WTC11 (cell line): ENCODE measurements around the gene THOC2. TPM values are rescaled to one million over a fixed set of nuclear protein-coding genes. Genes with fewer than 3 reads are reported as not detected.

Experiments
- ATAC-seq: fragments of 200-7000 bp; cut with Tn5 transposase; 2 replicates; pipeline ENCODE4 v1.10.0; 2021; ENCODE audit warnings: mild to moderate bottlenecking, moderate library complexity
- CTCF ChIA-PET: fragments of 300-600 bp; sonication (Branson Sonifier 250); formaldehyde crosslinking; loops from one replicate; lab custom pipeline; 2021; ENCODE audit warnings: antibody characterized with exemption; lab: Charles Lee
- POLR2A ChIA-PET: fragments of 350-600 bp; sonication (Branson Sonifier 250); formaldehyde crosslinking; loops from one replicate; lab custom pipeline; 2021; ENCODE audit warnings: antibody characterized with exemption; lab: Charles Lee
- DNase-seq: peaks from one replicate; pipeline ENCODE4 v3.0.0; 2021; ENCODE audit warnings: low spot score
- H3K27ac Mint-ChIP-seq: 2 replicates; pipeline ENCODE4 v1.8.0; 2021; ENCODE audit warnings: mixed read lengths
- H3K27me3 Mint-ChIP-seq: 2 replicates; pipeline ENCODE4 v1.8.0; 2021; ENCODE audit warnings: low read depth, mild to moderate bottlenecking, moderate library complexity, mixed read lengths
- H3K36me3 Mint-ChIP-seq: 2 replicates; pipeline ENCODE4 v1.8.0; 2021; ENCODE audit warnings: mixed read lengths
- H3K4me1 Mint-ChIP-seq: 2 replicates; pipeline ENCODE4 v1.8.0; 2022; ENCODE audit warnings: mixed read lengths
- H3K4me3 Mint-ChIP-seq: 2 replicates; pipeline ENCODE4 v1.8.0; 2021; ENCODE audit warnings: mild to moderate bottlenecking, moderate library complexity, mixed read lengths
- H3K9me3 Mint-ChIP-seq: 2 replicates; pipeline ENCODE4 v1.8.0; 2021; ENCODE audit warnings: mixed read lengths
- EMX1 ChIP-seq: fragments of 250-450 bp; sonication (Bioruptor Pico); IDR thresholded peaks from 2 replicates; pipeline ENCODE4 v1.8.0; 2021; ENCODE audit warnings: mild to moderate bottlenecking
- ESRRA ChIP-seq: sonication (generic); formaldehyde crosslinking; IDR thresholded peaks from 2 replicates; pipeline ENCODE4 v1.8.1; 2022; ENCODE audit warnings: mild to moderate bottlenecking, missing genetic modification reagents, borderline replicate concordance
- ETV6 ChIP-seq: sonication (generic); formaldehyde crosslinking; IDR thresholded peaks from 2 replicates; pipeline ENCODE4 v1.8.1; 2022; ENCODE audit warnings: mild to moderate bottlenecking, missing genetic modification reagents
- FOXK1 ChIP-seq: sonication (generic); formaldehyde crosslinking; IDR thresholded peaks from 2 replicates; pipeline ENCODE4 v1.8.0; 2022; ENCODE audit warnings: mild to moderate bottlenecking, moderate library complexity, missing genetic modification reagents
- GRHL2 ChIP-seq: fragments of 250-450 bp; sonication (Bioruptor Pico); IDR thresholded peaks from 2 replicates; pipeline ENCODE4 v1.8.0; 2022; ENCODE audit warnings: mild to moderate bottlenecking, moderate library complexity; ENCODE audit not compliant: insufficient replicate concordance, severe bottlenecking
- IRF2 ChIP-seq: sonication (generic); formaldehyde crosslinking; IDR thresholded peaks from 2 replicates; pipeline ENCODE4 v1.8.0; 2022; ENCODE audit warnings: low read depth, missing genetic modification reagents, borderline replicate concordance
- KAT7 ChIP-seq: sonication (generic); formaldehyde crosslinking; IDR thresholded peaks from 2 replicates; pipeline ENCODE4 v1.8.1; 2023; ENCODE audit warnings: missing genetic modification reagents, mild to moderate bottlenecking, borderline replicate concordance
- MXD4 ChIP-seq: fragments of 250-450 bp; sonication (Bioruptor Pico); IDR thresholded peaks from 2 replicates; pipeline ENCODE4 v1.8.0; 2021; ENCODE audit warnings: mild to moderate bottlenecking, moderate library complexity, borderline replicate concordance
- NFE2L1 ChIP-seq: sonication (generic); formaldehyde crosslinking; IDR thresholded peaks from 2 replicates; pipeline ENCODE4 v1.8.1; 2023; ENCODE audit warnings: missing genetic modification reagents
- NFYB ChIP-seq: sonication (generic); formaldehyde crosslinking; conservative IDR thresholded peaks from 2 replicates; pipeline ENCODE4 v1.8.0; 2022; ENCODE audit warnings: low read depth, missing genetic modification reagents
- SMAD3 ChIP-seq: sonication (generic); formaldehyde crosslinking; IDR thresholded peaks from 2 replicates; pipeline ENCODE4 v1.8.0; 2022; ENCODE audit warnings: missing genetic modification reagents, mild to moderate bottlenecking, borderline replicate concordance
- SOX15 ChIP-seq: fragments of 250-450 bp; sonication (Bioruptor Pico); IDR thresholded peaks from 2 replicates; pipeline ENCODE4 v1.9.0; 2021; ENCODE audit warnings: mild to moderate bottlenecking
- ZNF263 ChIP-seq: sonication (generic); formaldehyde crosslinking; IDR thresholded peaks from 2 replicates; pipeline ENCODE4 v1.8.1; 2022; ENCODE audit warnings: low read depth, mild to moderate bottlenecking, moderate library complexity, missing genetic modification reagents
- ZNF317 ChIP-seq: sonication (generic); formaldehyde crosslinking; IDR thresholded peaks from 2 replicates; pipeline ENCODE4 v1.8.1; 2023; ENCODE audit warnings: low read depth, mild to moderate bottlenecking, moderate library complexity, missing genetic modification reagents, borderline replicate concordance
- ZNF416 ChIP-seq: fragments of 250-450 bp; sonication (Bioruptor Pico); IDR thresholded peaks from 2 replicates; pipeline ENCODE4 v1.9.0; 2021; ENCODE audit warnings: mild to moderate bottlenecking, inconsistent platforms
- total RNA-seq: library from RNA; stranded (reverse); gene quantifications from 3 replicates; pipeline ENCODE4 v1.2.3, GENCODE V29; 2021
- TF ChIP-seq, protein P1 (sequence below): fragments of 250-450 bp; sonication (Bioruptor Pico); conservative IDR thresholded peaks from 2 replicates; pipeline ENCODE4 v1.9.0; 2021; ENCODE audit warnings: mild to moderate bottlenecking
- TF ChIP-seq, protein P2 (sequence below): fragments of 250-450 bp; sonication (Bioruptor Pico); IDR thresholded peaks from 2 replicates; pipeline ENCODE4 v1.8.0; 2021; ENCODE audit warnings: mild to moderate bottlenecking
- TF ChIP-seq, protein P3 (sequence below): fragments of 250-450 bp; sonication (Bioruptor Pico); IDR thresholded peaks from 2 replicates; pipeline ENCODE4 v1.9.0; 2021; ENCODE audit warnings: mild to moderate bottlenecking, borderline replicate concordance
- TF ChIP-seq, protein P4 (sequence below): sonication (generic); formaldehyde crosslinking; IDR thresholded peaks from 2 replicates; pipeline ENCODE4 v1.8.1; 2022; ENCODE audit warnings: low read depth, mild to moderate bottlenecking, moderate library complexity, missing genetic modification reagents, borderline replicate concordance
- TF ChIP-seq, protein P5 (sequence below): sonication (generic); formaldehyde crosslinking; IDR thresholded peaks from 2 replicates; pipeline ENCODE4 v1.8.1; 2023; ENCODE audit warnings: mild to moderate bottlenecking, missing genetic modification reagents, moderate library complexity

THOC2 gene
- total RNA-seq, 1 experiment from 2014 or later, result 66.1 TPM

DNA sequence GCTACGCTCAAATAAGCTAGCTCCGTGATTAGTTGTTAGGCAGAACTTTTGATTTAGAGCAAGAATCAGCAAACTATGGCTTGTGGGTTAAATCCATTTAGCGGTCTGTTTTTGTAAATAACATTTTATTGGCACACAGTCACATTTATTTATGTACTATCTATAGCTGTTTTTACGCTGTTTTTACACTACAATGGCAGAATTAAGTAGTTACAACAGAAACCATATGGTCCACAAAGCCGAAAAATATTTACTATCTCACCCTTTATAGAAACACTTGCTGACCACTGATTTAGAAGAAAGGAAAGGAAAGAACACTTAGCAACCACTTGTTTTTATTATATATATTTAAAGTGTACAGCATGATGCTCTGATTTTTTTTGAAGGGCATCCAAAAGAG is 41.1 kb downstream of the THOC2 start:
- POLR2A ChIA-PET, result no interaction called here
- Mint-ChIP-seq H3K27me3 (no peaks in the 10 kb centered on the region), H3K36me3 (peaks cover 1% of the 10 kb centered on the region; the same call in 1 of the 2 replicates), H3K4me3 (no peak overlapping the region), H3K9me3 (no peaks in the 10 kb centered on the region), H3K27ac (no peak overlapping the region), H3K4me1 (no peaks in the 10 kb centered on the region)
- no peak for DNase-seq
- no peak for TF ChIP-seq KAT7 (CRISPR knock-in tag)
- no peak for TF ChIP-seq ETV6
- no peak for TF ChIP-seq ZNF416
- no peak for TF ChIP-seq MXD4 (CRISPR knock-in tag)
- TF ChIP-seq FOXK1 (CRISPR knock-in tag), result no peak
- no peak for TF ChIP-seq SOX15 (CRISPR knock-in tag)
- no peak for TF ChIP-seq ZNF317 (CRISPR knock-in tag)
- TF ChIP-seq, protein P1, sequence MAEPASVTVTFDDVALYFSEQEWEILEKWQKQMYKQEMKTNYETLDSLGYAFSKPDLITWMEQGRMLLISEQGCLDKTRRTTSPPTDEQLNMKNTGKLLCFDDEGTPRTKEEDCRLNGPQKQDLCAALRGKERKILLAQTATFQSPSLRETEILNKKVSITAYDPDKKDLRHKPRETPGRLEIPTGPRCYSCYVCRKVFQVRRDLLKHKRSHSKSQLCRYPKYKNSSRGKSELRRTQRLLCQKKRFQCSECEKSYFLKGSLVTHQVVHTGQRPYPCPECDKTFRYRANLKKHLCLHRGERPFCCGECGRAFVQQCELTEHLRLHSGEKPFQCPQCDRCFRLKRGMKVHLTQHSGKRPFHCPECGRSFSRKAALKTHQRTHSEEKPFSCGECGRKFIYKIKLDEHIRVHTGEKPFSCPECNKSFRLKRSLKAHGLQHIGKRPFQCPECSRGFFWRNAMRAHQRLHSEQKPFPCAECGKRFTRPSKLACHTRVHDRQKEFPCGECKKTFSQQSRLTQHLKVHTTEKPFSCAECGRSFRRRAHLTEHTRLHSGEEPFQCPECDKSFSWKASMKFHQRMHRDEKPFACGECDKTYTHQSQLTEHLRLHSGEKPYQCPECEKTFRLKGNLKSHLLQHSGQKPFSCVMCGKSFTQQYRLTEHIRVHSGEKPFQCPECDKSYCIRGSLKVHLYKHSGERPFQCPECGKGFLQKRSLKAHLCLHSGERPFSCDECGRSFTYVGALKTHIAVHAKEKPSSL, result no peak
- no peak for TF ChIP-seq ESRRA (CRISPR knock-in tag)
- TF ChIP-seq SMAD3, result no peak
- TF ChIP-seq IRF2 (CRISPR knock-in tag), result no peak
- TF ChIP-seq NFE2L1 (CRISPR knock-in tag), result no peak
- TF ChIP-seq, protein P2, sequence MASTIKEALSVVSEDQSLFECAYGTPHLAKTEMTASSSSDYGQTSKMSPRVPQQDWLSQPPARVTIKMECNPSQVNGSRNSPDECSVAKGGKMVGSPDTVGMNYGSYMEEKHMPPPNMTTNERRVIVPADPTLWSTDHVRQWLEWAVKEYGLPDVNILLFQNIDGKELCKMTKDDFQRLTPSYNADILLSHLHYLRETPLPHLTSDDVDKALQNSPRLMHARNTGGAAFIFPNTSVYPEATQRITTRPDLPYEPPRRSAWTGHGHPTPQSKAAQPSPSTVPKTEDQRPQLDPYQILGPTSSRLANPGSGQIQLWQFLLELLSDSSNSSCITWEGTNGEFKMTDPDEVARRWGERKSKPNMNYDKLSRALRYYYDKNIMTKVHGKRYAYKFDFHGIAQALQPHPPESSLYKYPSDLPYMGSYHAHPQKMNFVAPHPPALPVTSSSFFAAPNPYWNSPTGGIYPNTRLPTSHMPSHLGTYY (CRISPR knock-in tag), result no peak
- TF ChIP-seq GRHL2 (CRISPR knock-in tag), result no peak
- no peak for TF ChIP-seq ZNF263 (CRISPR knock-in tag)
- TF ChIP-seq, protein P3, sequence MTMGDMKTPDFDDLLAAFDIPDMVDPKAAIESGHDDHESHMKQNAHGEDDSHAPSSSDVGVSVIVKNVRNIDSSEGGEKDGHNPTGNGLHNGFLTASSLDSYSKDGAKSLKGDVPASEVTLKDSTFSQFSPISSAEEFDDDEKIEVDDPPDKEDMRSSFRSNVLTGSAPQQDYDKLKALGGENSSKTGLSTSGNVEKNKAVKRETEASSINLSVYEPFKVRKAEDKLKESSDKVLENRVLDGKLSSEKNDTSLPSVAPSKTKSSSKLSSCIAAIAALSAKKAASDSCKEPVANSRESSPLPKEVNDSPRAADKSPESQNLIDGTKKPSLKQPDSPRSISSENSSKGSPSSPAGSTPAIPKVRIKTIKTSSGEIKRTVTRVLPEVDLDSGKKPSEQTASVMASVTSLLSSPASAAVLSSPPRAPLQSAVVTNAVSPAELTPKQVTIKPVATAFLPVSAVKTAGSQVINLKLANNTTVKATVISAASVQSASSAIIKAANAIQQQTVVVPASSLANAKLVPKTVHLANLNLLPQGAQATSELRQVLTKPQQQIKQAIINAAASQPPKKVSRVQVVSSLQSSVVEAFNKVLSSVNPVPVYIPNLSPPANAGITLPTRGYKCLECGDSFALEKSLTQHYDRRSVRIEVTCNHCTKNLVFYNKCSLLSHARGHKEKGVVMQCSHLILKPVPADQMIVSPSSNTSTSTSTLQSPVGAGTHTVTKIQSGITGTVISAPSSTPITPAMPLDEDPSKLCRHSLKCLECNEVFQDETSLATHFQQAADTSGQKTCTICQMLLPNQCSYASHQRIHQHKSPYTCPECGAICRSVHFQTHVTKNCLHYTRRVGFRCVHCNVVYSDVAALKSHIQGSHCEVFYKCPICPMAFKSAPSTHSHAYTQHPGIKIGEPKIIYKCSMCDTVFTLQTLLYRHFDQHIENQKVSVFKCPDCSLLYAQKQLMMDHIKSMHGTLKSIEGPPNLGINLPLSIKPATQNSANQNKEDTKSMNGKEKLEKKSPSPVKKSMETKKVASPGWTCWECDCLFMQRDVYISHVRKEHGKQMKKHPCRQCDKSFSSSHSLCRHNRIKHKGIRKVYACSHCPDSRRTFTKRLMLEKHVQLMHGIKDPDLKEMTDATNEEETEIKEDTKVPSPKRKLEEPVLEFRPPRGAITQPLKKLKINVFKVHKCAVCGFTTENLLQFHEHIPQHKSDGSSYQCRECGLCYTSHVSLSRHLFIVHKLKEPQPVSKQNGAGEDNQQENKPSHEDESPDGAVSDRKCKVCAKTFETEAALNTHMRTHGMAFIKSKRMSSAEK (CRISPR knock-in tag), result no peak
- TF ChIP-seq, protein P4, sequence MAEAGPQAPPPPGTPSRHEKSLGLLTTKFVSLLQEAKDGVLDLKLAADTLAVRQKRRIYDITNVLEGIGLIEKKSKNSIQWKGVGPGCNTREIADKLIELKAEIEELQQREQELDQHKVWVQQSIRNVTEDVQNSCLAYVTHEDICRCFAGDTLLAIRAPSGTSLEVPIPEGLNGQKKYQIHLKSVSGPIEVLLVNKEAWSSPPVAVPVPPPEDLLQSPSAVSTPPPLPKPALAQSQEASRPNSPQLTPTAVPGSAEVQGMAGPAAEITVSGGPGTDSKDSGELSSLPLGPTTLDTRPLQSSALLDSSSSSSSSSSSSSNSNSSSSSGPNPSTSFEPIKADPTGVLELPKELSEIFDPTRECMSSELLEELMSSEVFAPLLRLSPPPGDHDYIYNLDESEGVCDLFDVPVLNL (CRISPR knock-in tag), result no peak
- no peak for ATAC-seq
- CTCF ChIA-PET, result no interaction called here

DNA sequence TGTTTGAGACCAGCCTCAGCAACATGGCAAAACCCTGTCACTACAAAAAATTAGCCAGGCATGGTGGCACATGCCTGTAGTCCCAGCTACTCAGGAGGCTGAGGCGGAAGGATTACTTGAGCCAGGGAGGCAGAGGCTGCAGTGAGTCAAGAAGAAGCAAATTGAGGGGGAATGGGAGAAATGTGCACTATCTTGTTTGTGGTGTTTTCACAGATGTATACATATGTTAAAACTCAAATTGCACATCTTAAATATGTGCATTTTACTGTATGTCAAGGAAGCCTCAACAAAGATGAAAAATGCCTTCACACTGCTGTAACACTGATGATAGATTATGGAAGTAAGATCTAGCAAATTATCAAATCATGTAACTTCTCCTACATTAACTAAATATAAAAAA is 44.3 kb downstream of the THOC2 start:
- ATAC-seq, result no peak

More for the DNA sequence above, 44.3 kb downstream of the THOC2 start:
- TF ChIP-seq, protein P5, sequence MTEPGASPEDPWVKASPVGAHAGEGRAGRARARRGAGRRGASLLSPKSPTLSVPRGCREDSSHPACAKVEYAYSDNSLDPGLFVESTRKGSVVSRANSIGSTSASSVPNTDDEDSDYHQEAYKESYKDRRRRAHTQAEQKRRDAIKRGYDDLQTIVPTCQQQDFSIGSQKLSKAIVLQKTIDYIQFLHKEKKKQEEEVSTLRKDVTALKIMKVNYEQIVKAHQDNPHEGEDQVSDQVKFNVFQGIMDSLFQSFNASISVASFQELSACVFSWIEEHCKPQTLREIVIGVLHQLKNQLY, result no peak
- TF ChIP-seq EMX1 (CRISPR knock-in tag) (no peak), NFYB (CRISPR knock-in tag) (no peak), ZNF263 (CRISPR knock-in tag) (no peak)
- POLR2A ChIA-PET, result no interaction called here
- H3K4me1 Mint-ChIP-seq, result no peaks in the 10 kb centered on the region
- CTCF ChIA-PET, result no interaction called here
- no peak overlapping the region for H3K27ac Mint-ChIP-seq
- no peaks in the 10 kb centered on the region for H3K9me3 Mint-ChIP-seq
- peaks cover 14% of the 10 kb centered on the region for H3K36me3 Mint-ChIP-seq
- H3K4me3 Mint-ChIP-seq, result no peak overlapping the region
- H3K27me3 Mint-ChIP-seq, result no peaks in the 10 kb centered on the region
- no peak for DNase-seq
